Mesendoderm (in vitro differentiated cells): ENCODE results near the gene SLC1A2.
A peak's percentile ranks its signal among the peaks of the same experiment; 100 is the strongest.

Experiments
- DNase-seq: peaks from one replicate; pipeline ENCODE4 v3.0.0; 2013
- H2AK5ac ChIP-seq: 2 replicates; pipeline ENCODE4 v1.6.1; 2013; ENCODE audit warnings: low read length, inconsistent platforms
- H2BK120ac ChIP-seq: 2 replicates; pipeline ENCODE4 v1.6.1; 2013; ENCODE audit warnings: low read depth, mild to moderate bottlenecking, low read length, moderate library complexity, mixed read lengths
- H2BK15ac ChIP-seq: replicated peaks from 2 replicates; pipeline ENCODE4 v1.6.1; 2013; ENCODE audit warnings: low read depth, mild to moderate bottlenecking, moderate library complexity
- H2BK5ac ChIP-seq: 2 replicates; pipeline ENCODE4 v1.6.1; 2013; ENCODE audit warnings: low read length, inconsistent platforms
- H3K18ac ChIP-seq: 2 replicates; pipeline ENCODE4 v1.6.1; 2013; ENCODE audit warnings: mild to moderate bottlenecking, low read length, mixed read lengths
- H3K23ac ChIP-seq: one replicate; pipeline ENCODE4 v1.6.1; 2013; ENCODE audit warnings: low read length
- H3K27ac ChIP-seq: 2 replicates; pipeline ENCODE4 v1.5.1; 2013; ENCODE audit warnings: low read depth, mild to moderate bottlenecking, inconsistent platforms, low read length, moderate library complexity
- H3K27me3 ChIP-seq: 2 replicates; pipeline ENCODE4 v1.6.1; 2013; ENCODE audit warnings: low read length, control low read depth, mild to moderate bottlenecking, inconsistent platforms; ENCODE audit not compliant: insufficient read depth, poor library complexity
- H3K36me3 ChIP-seq: 2 replicates; pipeline ENCODE4 v1.6.1; 2013; ENCODE audit warnings: low read length, inconsistent platforms; ENCODE audit not compliant: control insufficient read depth, insufficient read depth
- H3K4ac ChIP-seq: one replicate; pipeline ENCODE4 v1.6.1; 2013; ENCODE audit warnings: low read depth, mild to moderate bottlenecking, low read length, moderate library complexity
- H3K4me1 ChIP-seq: 2 replicates; pipeline ENCODE4 v1.6.1; 2013; ENCODE audit warnings: low read depth, low read length, inconsistent platforms; ENCODE audit not compliant: control insufficient read depth
- H3K4me2 ChIP-seq: 2 replicates; pipeline ENCODE4 v1.6.1; 2013; ENCODE audit warnings: low read length
- H3K4me3 ChIP-seq: 2 replicates; pipeline ENCODE4 v1.5.1; 2013; ENCODE audit warnings: mild to moderate bottlenecking, low read length
- H3K56ac ChIP-seq: one replicate; pipeline ENCODE4 v1.6.1; 2013; ENCODE audit warnings: low read length
- H3K79me1 ChIP-seq: 2 replicates; pipeline ENCODE4 v1.6.1; 2013; ENCODE audit warnings: low read length, inconsistent platforms
- H3K79me2 ChIP-seq: 2 replicates; pipeline ENCODE4 v1.6.1; 2013; ENCODE audit warnings: mild to moderate bottlenecking, low read length; ENCODE audit not compliant: control insufficient read depth, insufficient read depth
- H3K9ac ChIP-seq: 2 replicates; pipeline ENCODE4 v1.6.1; 2013; ENCODE audit warnings: low read length, inconsistent platforms
- H4K5ac ChIP-seq: one replicate; pipeline ENCODE4 v1.6.1; 2013; ENCODE audit warnings: low read length
- H4K8ac ChIP-seq: one replicate; pipeline ENCODE4 v1.6.1; 2013; ENCODE audit warnings: low read depth, mild to moderate bottlenecking, control low read depth, low read length, moderate library complexity
- WGBS: extraction: QIAGEN DNeasy Blood & Tissue Kit; methylation state at CpG from one replicate; pipeline ENCODE4 v1.1.7; 2013; ENCODE audit warnings: low lambda C conversion rate, missing lambda C conversion rate; ENCODE audit not compliant: insufficient coverage; ENCODE audit errors: extremely low coverage; 5-methylcytosine and 5-hydroxymethylcytosine counted together

The SLC1A2 gene

DNA sequence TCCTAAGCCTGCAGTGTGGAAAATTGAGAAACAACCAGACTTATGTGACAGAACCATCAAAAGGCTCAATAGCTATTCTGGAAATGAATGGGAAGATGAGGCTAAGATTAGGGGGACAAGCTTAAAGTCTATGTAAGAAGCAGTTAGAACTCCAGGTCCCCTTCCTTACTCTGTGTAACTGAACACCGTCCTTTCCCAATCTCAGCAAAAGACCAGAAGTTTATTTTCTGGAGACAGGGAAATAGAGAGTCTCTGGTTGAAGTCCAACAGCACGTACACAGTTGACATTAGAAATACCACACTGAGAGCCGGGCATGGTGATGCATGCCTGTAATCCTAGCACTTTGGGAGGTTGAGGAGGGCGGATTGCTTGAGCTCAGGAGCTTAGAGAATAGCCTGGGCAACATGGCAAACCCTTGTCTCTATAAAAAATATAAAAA lies 186.4 kb downstream of the SLC1A2 start:
- Histone ChIP-seq H3K4me3 (no peak overlapping the region), H3K4me2 (no peak overlapping the region), H3K23ac (no peak overlapping the region), H4K5ac (no peak overlapping the region), H3K56ac (no peak overlapping the region), H3K27ac (no peak overlapping the region), H2BK120ac (no peak overlapping the region), H3K9ac (no peak overlapping the region), H2BK5ac (no peak overlapping the region), H3K79me2 (no peaks in the 10 kb centered on the region), H2AK5ac (no peak overlapping the region), H3K18ac (peak overlapping the region; percentile 14), H3K4me1 (no peaks in the 10 kb centered on the region), H3K79me1 (no peaks in the 10 kb centered on the region), H2BK15ac (no peak overlapping the region), H4K8ac (no peak overlapping the region), H3K27me3 (no peaks in the 10 kb centered on the region), H3K4ac (no peak overlapping the region), H3K36me3 (no peaks in the 10 kb centered on the region)
- DNase-seq, result no peak
- no CpG with 5 or more reads among the region's 4 CpGs for WGBS

DNA sequence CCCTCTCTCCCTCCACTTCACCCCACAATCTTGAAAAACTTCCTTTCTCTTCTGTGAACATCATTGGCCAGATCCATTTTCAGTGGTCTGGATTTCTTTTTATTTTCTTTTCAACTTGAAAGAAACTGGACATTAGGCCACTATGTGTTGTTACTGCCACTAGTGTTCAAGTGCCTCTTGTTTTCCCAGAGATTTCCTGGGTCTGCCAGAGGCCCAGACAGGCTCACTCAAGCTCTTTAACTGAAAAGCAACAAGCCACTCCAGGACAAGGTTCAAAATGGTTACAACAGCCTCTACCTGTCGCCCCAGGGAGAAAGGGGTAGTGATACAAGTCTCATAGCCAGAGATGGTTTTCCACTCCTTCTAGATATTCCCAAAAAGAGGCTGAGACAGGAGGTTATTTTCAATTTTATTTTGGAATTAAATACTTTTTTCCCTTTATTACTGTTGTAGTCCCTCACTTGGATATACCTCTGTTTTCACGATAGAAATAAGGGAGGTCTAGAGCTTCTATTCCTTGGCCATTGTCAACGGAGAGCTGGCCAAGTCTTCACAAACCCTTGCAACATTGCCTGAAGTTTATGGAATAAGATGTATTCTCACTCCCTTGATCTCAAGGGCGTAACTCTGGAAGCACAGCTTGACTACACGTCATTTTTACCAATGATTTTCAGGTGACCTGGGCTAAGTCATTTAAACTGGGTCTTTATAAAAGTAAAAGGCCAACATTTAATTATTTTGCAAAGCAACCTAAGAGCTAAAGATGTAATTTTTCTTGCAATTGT lies 188.1 kb downstream of the SLC1A2 start:
- H3K79me2 ChIP-seq, result no peaks in the 10 kb centered on the region
- H4K5ac ChIP-seq, result no peak overlapping the region
- H3K27ac ChIP-seq, result no peak overlapping the region
- H2BK120ac ChIP-seq, result no peak overlapping the region
- no peak for DNase-seq
- no peaks in the 10 kb centered on the region for H3K27me3 ChIP-seq
- H3K4me2 ChIP-seq, result no peak overlapping the region
- no peaks in the 10 kb centered on the region for H3K36me3 ChIP-seq
- no peak overlapping the region for H3K4me3 ChIP-seq
- no peak overlapping the region for H2AK5ac ChIP-seq
- H2BK15ac ChIP-seq, result no peak overlapping the region
- no peak overlapping the region for H3K18ac ChIP-seq
- no peak overlapping the region for H3K9ac ChIP-seq
- H3K23ac ChIP-seq, result no peak overlapping the region
- H4K8ac ChIP-seq, result no peak overlapping the region
- no peak overlapping the region for H2BK5ac ChIP-seq
- no CpG with 5 or more reads among the region's 5 CpGs for WGBS
- no peak overlapping the region for H3K4ac ChIP-seq
- no peaks in the 10 kb centered on the region for H3K4me1 ChIP-seq
- no peaks in the 10 kb centered on the region for H3K79me1 ChIP-seq
- H3K56ac ChIP-seq, result no peak overlapping the region

DNA sequence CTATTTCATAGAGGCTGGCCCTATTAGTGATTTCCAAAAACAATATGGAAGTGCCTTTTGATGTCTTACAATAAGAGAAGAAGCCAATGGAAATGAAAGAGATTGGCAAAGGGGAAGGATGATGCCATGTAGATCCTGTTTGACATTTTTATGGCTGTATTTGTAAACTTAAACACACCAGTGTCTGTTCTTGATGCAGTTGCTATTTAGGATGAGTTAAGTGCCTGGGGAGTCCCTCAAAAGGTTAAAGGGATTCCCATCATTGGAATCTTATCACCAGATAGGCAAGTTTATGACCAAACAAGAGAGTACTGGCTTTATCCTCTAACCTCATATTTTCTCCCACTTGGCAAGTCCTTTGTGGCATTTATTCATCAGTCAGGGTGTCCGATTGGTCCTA lies 189.0 kb downstream of the SLC1A2 start:
- Histone ChIP-seq H3K4ac (no peak overlapping the region), H2BK120ac (no peak overlapping the region), H3K27me3 (no peaks in the 10 kb centered on the region), H3K36me3 (no peaks in the 10 kb centered on the region), H3K4me2 (no peak overlapping the region), H3K56ac (no peak overlapping the region), H3K79me2 (no peaks in the 10 kb centered on the region), H4K8ac (no peak overlapping the region), H2AK5ac (no peak overlapping the region), H3K79me1 (no peaks in the 10 kb centered on the region), H3K27ac (no peak overlapping the region), H3K9ac (no peak overlapping the region), H3K4me1 (no peaks in the 10 kb centered on the region), H3K4me3 (no peak overlapping the region), H2BK5ac (no peak overlapping the region), H2BK15ac (no peak overlapping the region), H4K5ac (no peak overlapping the region), H3K23ac (no peak overlapping the region), H3K18ac (no peak overlapping the region)
- WGBS, result no CpG with 5 or more reads among the region's 1 CpG
- no peak for DNase-seq

GRCh38 chr11:35228328-35228725 lies 191.0 kb downstream of the SLC1A2 start:
- no CpG with 5 or more reads among the region's 3 CpGs for WGBS
- no peak overlapping the region for H3K4me2 ChIP-seq
- no peak overlapping the region for H3K56ac ChIP-seq
- no peak overlapping the region for H4K5ac ChIP-seq
- DNase-seq, result no peak
- no peaks in the 10 kb centered on the region for H3K79me1 ChIP-seq
- H3K18ac ChIP-seq, result no peak overlapping the region
- H3K36me3 ChIP-seq, result no peaks in the 10 kb centered on the region
- H2AK5ac ChIP-seq, result no peak overlapping the region
- no peaks in the 10 kb centered on the region for H3K27me3 ChIP-seq
- no peaks in the 10 kb centered on the region for H3K4me1 ChIP-seq
- no peaks in the 10 kb centered on the region for H3K79me2 ChIP-seq
- H3K9ac ChIP-seq, result no peak overlapping the region
- no peak overlapping the region for H3K4ac ChIP-seq
- no peak overlapping the region for H2BK15ac ChIP-seq
- H4K8ac ChIP-seq, result no peak overlapping the region
- no peak overlapping the region for H3K4me3 ChIP-seq
- no peak overlapping the region for H2BK120ac ChIP-seq
- H3K27ac ChIP-seq, result no peak overlapping the region
- H3K23ac ChIP-seq, result no peak overlapping the region
- H2BK5ac ChIP-seq, result no peak overlapping the region

- no peaks in the 10 kb centered on the region for H3K36me3 ChIP-seq
- no peaks in the 10 kb centered on the region for H3K27me3 ChIP-seq
Measured at GRCh38 chr11:35227576-35228327, 191.6 kb downstream of the SLC1A2 start.

More at GRCh38 chr11:35227576-35228327, 191.6 kb downstream of the SLC1A2 start:
- Histone ChIP-seq H3K79me1 (no peaks in the 10 kb centered on the region), H3K4me3 (no peak overlapping the region), H3K18ac (no peak overlapping the region), H3K4me2 (no peak overlapping the region), H2BK15ac (no peak overlapping the region), H4K8ac (no peak overlapping the region), H2BK5ac (no peak overlapping the region), H4K5ac (no peak overlapping the region), H3K56ac (no peak overlapping the region), H3K79me2 (no peaks in the 10 kb centered on the region), H3K23ac (no peak overlapping the region), H3K9ac (no peak overlapping the region), H3K4ac (no peak overlapping the region), H3K27ac (no peak overlapping the region), H2AK5ac (no peak overlapping the region), H3K4me1 (no peaks in the 10 kb centered on the region), H2BK120ac (no peak overlapping the region)
- DNase-seq, result no peak
- no CpG with 5 or more reads among the region's 5 CpGs for WGBS
